Measurements from ENCODE around the gene FAM210B. TPM values are rescaled to one million over a fixed set of nuclear protein-coding genes. Genes with fewer than 3 reads are reported as not detected.

FAM210B gene
- total RNA-seq, 1 experiment from 2014 or later, result 19.1 TPM

DNA sequence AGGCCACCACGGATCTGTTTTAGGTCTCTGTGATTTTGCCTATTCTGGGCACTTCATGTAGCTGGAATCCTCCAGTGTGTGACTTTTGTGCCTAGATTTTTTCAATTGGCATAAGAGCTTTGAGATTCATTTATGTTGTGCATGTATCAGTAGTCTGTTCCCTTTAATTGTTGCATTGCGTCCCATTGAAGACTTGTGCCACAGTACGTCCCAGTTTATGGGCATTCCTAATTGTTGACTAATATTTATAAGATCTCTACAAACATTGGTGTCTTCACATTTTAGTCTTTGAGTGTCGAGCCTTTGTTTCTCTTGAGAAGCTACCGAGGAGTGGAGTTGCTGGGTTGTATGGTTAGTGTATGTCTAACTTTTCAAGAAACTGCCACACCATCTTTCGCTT, 704 bp upstream of the FAM210B start (continued):
- TF ChIP-seq, protein P1, sequence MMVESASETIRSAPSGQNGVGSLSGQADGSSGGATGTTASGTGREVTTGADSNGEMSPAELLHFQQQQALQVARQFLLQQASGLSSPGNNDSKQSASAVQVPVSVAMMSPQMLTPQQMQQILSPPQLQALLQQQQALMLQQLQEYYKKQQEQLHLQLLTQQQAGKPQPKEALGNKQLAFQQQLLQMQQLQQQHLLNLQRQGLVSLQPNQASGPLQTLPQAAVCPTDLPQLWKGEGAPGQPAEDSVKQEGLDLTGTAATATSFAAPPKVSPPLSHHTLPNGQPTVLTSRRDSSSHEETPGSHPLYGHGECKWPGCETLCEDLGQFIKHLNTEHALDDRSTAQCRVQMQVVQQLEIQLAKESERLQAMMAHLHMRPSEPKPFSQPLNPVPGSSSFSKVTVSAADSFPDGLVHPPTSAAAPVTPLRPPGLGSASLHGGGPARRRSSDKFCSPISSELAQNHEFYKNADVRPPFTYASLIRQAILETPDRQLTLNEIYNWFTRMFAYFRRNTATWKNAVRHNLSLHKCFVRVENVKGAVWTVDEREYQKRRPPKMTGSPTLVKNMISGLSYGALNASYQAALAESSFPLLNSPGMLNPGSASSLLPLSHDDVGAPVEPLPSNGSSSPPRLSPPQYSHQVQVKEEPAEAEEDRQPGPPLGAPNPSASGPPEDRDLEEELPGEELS (CRISPR knock-in tag; IDR thresholded peaks at IDR 0.05), result no peak
- TF ChIP-seq FOXP1 (CRISPR knock-in tag; IDR thresholded peaks at IDR 0.05; ENCODE audit: borderline replicate concordance) (no peak), JAZF1 (CRISPR knock-in tag; IDR thresholded peaks at IDR 0.05) (no peak), ZNF671 (CRISPR knock-in tag; IDR thresholded peaks at IDR 0.05) (no peak), EMX1 (CRISPR knock-in tag; IDR thresholded peaks at IDR 0.05) (no peak), JUN (CRISPR knock-in tag; IDR thresholded peaks at IDR 0.05) (no peak), RORB (CRISPR knock-in tag; IDR thresholded peaks at IDR 0.05) (no peak), ZNF219 (CRISPR knock-in tag; IDR thresholded peaks at IDR 0.05; ENCODE audit: borderline replicate concordance) (no peak)
- TF ChIP-seq, protein P2, sequence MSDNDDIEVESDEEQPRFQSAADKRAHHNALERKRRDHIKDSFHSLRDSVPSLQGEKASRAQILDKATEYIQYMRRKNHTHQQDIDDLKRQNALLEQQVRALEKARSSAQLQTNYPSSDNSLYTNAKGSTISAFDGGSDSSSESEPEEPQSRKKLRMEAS (CRISPR knock-in tag; IDR thresholded peaks at IDR 0.05), result no peak

DNA sequence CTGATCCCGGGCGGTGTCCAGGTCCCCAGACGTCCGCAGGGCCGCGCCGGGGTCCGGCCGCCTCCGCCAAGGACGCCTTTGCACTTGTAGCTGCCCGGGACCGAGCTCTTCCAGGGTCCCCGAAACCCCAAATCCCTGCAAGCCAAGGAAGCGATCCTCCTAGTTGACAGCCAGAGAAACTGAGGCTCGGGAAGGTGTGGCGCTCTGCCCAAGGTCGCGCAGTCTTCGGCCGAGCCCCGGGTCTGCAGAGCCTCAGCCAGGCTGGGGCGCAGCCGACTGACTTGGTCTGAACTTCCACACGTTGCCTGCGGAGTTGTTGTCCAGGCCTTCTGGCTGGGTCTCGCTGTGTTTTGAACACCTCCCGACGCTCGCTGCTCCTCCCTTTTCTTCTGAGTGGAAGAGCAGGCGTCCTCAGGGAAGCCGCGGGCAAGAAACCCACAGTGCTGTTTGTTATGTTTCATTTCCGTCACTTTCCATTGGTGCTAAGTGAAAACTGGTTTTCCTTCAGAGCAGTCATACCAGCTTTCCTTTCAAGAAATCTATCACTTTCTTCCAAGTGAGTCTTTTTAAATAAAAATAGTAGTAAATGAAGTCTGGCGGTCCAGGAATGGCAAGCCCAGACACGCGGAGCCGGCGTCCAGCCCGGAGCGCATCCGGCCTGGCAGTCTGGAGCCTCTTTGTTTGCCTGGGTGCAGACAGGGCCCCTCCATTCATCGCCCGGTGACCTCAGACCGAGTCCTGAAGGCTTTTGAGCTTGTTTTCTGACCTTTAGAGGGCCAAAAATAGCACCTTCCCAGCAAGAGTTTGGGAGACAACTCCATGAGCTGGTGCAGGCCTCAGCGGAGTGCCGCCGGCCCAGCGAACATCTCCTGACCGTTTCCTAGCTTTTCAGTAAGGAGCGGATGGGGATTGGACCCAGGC, 698 bp downstream of the FAM210B start:
- Mint-ChIP-seq H3K36me3 (no peaks in the 10 kb centered on the region), H3K4me3 (peak overlapping the region; percentile 83), H3K4me1 (peaks cover 24% of the 10 kb centered on the region), H3K9me3 (no peaks in the 10 kb centered on the region), H3K27ac (no peak overlapping the region), H3K27me3 (ENCODE audit: low read depth) (peaks cover 32% of the 10 kb centered on the region)
- no peak for TF ChIP-seq NFE2L1 (CRISPR knock-in tag; IDR thresholded peaks at IDR 0.05)
- TF ChIP-seq, protein P2 (CRISPR knock-in tag; IDR thresholded peaks at IDR 0.05), result 0 out of 2 replicates have a peak, but pooled peaks have one; percentile 19
- POLR2A ChIA-PET, result no interaction called here
- DNase-seq (ENCODE audit: low spot score) (peak; percentile 27), ATAC-seq (peak; percentile 26)
- CTCF ChIA-PET, result interaction anchor here (1.2 to 1.4 kb wide), 4 partner anchors 16 to 191 kb away, joined by 3 to 11 read pairs (median 5); partner anchors contain the start of genes AURKA and CSTF1

DNA sequence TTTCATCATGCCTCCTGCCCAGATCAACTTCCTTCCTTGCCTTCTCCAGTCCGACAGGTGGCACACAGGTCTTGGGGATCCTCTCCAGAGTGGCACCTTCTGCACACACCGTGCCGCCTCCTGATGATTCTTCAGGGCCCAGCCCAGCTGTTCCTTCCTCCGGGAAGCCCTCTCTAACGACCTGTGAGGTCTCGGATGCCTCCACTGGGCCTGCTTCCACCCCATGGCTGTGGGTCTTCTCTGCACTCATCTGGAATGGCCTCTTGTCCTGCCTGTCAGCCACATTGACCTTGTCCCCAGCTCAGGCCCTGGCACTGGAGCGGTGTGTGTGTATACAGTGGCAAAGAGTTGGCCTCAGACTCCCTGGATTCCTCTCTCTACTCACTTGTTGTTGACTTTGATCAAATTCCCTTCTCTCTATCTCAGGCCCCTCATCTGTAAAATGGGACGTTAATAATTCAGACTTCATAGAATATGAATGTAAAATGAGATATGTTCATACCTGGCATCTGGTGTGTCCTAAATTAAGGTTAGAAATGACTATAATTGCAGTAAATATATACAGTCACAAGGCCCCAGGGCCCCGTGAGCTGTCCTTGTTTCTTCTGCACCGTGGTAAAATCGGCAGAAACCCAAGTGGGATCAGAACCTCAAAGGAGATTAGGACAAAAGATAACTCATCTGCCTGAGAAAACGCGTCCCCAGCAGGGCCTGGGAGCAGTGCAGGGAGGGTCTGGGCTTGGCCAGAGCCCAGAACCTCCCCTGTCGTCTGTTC, 1.5 kb downstream of the FAM210B start:
- ChIA-PET CTCF (interaction anchor here (1.4 kb wide), 1 partner anchor 16 kb away, joined by 6 read pairs; no protein-coding TSS in a partner anchor), POLR2A (no interaction called here)
- ATAC-seq (no peak), DNase-seq (ENCODE audit: low spot score) (no peak)
- peak overlapping the region; percentile 83 for H3K4me3 Mint-ChIP-seq
- H3K4me1 Mint-ChIP-seq, result peaks cover 24% of the 10 kb centered on the region
- H3K9me3 Mint-ChIP-seq, result no peaks in the 10 kb centered on the region
- peaks cover 32% of the 10 kb centered on the region for H3K27me3 Mint-ChIP-seq (ENCODE audit: low read depth)
- peak overlapping the region; percentile 11; the same call in 1 of the 2 replicates for H3K27ac Mint-ChIP-seq
- H3K36me3 Mint-ChIP-seq, result no peaks in the 10 kb centered on the region; the same call in 1 of the 2 replicates
- TF ChIP-seq RELA (CRISPR knock-in tag; IDR thresholded peaks at IDR 0.05; ENCODE audit: borderline replicate concordance) (no peak), ZNF219 (CRISPR knock-in tag; IDR thresholded peaks at IDR 0.05; ENCODE audit: borderline replicate concordance) (no peak), NR1H2 (CRISPR knock-in tag; IDR thresholded peaks at IDR 0.05) (no peak), GABPB1 (CRISPR knock-in tag; IDR thresholded peaks at IDR 0.05) (0 out of 2 replicates have a peak, but pooled peaks have one; percentile 25), MYBL2 (CRISPR knock-in tag; IDR thresholded peaks at IDR 0.05) (no peak)
- TF ChIP-seq, protein P3, sequence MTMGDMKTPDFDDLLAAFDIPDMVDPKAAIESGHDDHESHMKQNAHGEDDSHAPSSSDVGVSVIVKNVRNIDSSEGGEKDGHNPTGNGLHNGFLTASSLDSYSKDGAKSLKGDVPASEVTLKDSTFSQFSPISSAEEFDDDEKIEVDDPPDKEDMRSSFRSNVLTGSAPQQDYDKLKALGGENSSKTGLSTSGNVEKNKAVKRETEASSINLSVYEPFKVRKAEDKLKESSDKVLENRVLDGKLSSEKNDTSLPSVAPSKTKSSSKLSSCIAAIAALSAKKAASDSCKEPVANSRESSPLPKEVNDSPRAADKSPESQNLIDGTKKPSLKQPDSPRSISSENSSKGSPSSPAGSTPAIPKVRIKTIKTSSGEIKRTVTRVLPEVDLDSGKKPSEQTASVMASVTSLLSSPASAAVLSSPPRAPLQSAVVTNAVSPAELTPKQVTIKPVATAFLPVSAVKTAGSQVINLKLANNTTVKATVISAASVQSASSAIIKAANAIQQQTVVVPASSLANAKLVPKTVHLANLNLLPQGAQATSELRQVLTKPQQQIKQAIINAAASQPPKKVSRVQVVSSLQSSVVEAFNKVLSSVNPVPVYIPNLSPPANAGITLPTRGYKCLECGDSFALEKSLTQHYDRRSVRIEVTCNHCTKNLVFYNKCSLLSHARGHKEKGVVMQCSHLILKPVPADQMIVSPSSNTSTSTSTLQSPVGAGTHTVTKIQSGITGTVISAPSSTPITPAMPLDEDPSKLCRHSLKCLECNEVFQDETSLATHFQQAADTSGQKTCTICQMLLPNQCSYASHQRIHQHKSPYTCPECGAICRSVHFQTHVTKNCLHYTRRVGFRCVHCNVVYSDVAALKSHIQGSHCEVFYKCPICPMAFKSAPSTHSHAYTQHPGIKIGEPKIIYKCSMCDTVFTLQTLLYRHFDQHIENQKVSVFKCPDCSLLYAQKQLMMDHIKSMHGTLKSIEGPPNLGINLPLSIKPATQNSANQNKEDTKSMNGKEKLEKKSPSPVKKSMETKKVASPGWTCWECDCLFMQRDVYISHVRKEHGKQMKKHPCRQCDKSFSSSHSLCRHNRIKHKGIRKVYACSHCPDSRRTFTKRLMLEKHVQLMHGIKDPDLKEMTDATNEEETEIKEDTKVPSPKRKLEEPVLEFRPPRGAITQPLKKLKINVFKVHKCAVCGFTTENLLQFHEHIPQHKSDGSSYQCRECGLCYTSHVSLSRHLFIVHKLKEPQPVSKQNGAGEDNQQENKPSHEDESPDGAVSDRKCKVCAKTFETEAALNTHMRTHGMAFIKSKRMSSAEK (CRISPR knock-in tag; IDR thresholded peaks at IDR 0.05; ENCODE audit: borderline replicate concordance), result no peak
- TF ChIP-seq, protein P4, sequence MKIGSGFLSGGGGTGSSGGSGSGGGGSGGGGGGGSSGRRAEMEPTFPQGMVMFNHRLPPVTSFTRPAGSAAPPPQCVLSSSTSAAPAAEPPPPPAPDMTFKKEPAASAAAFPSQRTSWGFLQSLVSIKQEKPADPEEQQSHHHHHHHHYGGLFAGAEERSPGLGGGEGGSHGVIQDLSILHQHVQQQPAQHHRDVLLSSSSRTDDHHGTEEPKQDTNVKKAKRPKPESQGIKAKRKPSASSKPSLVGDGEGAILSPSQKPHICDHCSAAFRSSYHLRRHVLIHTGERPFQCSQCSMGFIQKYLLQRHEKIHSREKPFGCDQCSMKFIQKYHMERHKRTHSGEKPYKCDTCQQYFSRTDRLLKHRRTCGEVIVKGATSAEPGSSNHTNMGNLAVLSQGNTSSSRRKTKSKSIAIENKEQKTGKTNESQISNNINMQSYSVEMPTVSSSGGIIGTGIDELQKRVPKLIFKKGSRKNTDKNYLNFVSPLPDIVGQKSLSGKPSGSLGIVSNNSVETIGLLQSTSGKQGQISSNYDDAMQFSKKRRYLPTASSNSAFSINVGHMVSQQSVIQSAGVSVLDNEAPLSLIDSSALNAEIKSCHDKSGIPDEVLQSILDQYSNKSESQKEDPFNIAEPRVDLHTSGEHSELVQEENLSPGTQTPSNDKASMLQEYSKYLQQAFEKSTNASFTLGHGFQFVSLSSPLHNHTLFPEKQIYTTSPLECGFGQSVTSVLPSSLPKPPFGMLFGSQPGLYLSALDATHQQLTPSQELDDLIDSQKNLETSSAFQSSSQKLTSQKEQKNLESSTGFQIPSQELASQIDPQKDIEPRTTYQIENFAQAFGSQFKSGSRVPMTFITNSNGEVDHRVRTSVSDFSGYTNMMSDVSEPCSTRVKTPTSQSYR (CRISPR knock-in tag; IDR thresholded peaks at IDR 0.05), result no peak
